ENCODE results near the gene IL11RA. TPM values are rescaled to one million over a fixed set of nuclear protein-coding genes. Genes with fewer than 3 reads are reported as not detected.

The IL11RA gene
- total RNA-seq (2021; fragmentation: NEBNext Ultra II Directional; extraction: Animal tissue kit (Norgen Biotek cat#: 25700)) = 5.1 and 5.5 TPM in 2 replicates
- polyA plus RNA-seq (2011; rRNA removed) = 9.1 and 10.5 TPM in 2 replicates
- 8.9 TPM for polyA plus RNA-seq (2011; cell fraction: cytosol; rRNA removed)
- polyA plus RNA-seq (2011; cell fraction: nucleus; rRNA removed) = 43.0 TPM
- 6.4 to 10.1 TPM (median 8.2 TPM) in 4 replicates for polyA plus RNA-seq (2012, experiment 1 of 2)
- 2.6 TPM for polyA plus RNA-seq (2012, experiment 2 of 2)
- polyA plus RNA-seq (2013, experiment 1 of 2) = 3.8 TPM
- 3.9 TPM for polyA plus RNA-seq (2013, experiment 2 of 2)
- 2.6 and 3.1 TPM in 2 replicates for polyA minus RNA-seq (2011; rRNA and poly(A)+ RNA removed)
- 3.6 TPM for polyA minus RNA-seq (2011; cell fraction: cytosol; rRNA and poly(A)+ RNA removed)
- 12.8 TPM for polyA minus RNA-seq (2011; cell fraction: nucleus; rRNA and poly(A)+ RNA removed)
- long read RNA-seq, experiment 1, partial matches to known transcripts = 0 of 1 reads
- long read RNA-seq, experiment 1, other reads (novel, unspliced or antisense) = 1 of 1 reads
- long read RNA-seq, experiment 2, partial matches to known transcripts = 0 of 1 reads
- long read RNA-seq, experiment 2, other reads (novel, unspliced or antisense) = 1 of 1 reads

- no peak within 1 kb of the TSS for H3K14ac ChIP-seq (ENCODE audit: insufficient read length)
- H3K23ac ChIP-seq (ENCODE audit: insufficient read length) = no peak within 1 kb of the TSS
- CTCF ChIA-PET (ENCODE audit: partially characterized antibody) = interaction anchor here (1.0 to 15.2 kb wide), 5 partner anchors 9 to 50 kb away, joined by 3 to 277 read pairs (median 4); partner anchors contain the start of genes GALT and SIGMAR1
- peaks cover 1 to 10% of the 10 kb centered on the region in 2 experiments for H4K20me1 ChIP-seq (replicated peaks in 1 of 2; ENCODE audit: control insufficient read depth in 1 of 2, insufficient read depth in 2 of 2, low read length in 2 of 2)
- POLR2A ChIA-PET (ENCODE audit: partially characterized antibody) = interaction anchor here (1.4 to 12.8 kb wide), 4 partner anchors 10 to 59 kb away, joined by 3 to 127 read pairs (median 48); partner anchors contain the start of genes ARID3C, CCL27 and SIGMAR1
- no peak within 1 kb of the TSS for H4K8ac ChIP-seq (ENCODE audit: extremely low read depth, insufficient read depth, low read length)
- peak within 1 kb of the TSS; percentile 92; the same call in 1 of the 2 replicates for H2BK15ac ChIP-seq (ENCODE audit: low read length)
- peak within 1 kb of the TSS; percentile 77; the same call in 1 of the 2 replicates for H2BK12ac ChIP-seq (ENCODE audit: low read depth, low read length)
- WGBS, 2 experiments (ENCODE audit: extremely low coverage in 1 of 2, insufficient coverage in 1 of 2, insufficient read length in 1 of 2, insufficient replicate concordance in 2 of 2, low coverage in 1 of 2, low lambda C conversion rate in 2 of 2, missing lambda C conversion rate in 1 of 2) = 14% methylated on average over 14 of the region's 24 CpGs; no CpG with 5 or more reads in 1 of the 2 experiments
- H3K18ac ChIP-seq (ENCODE audit: extremely low read depth, low read length) = peak within 1 kb of the TSS; percentile 85
- peaks cover 6% of the 10 kb centered on the region; the same call in 1 of the 2 replicates for H3K79me1 ChIP-seq (ENCODE audit: low read depth, low read length)
- peak within 1 kb of the TSS; percentile 65; the same call in 1 of the 2 replicates for H2AFZ ChIP-seq (ENCODE audit: low read length)
- peak within 1 kb of the TSS; percentile 48 to 65 (median 57) for H3K4me3 ChIP-seq (ENCODE audit: extremely low read depth in 1 of 4, insufficient read depth in 2 of 4, low read depth in 3 of 4, low read length in 4 of 4)
- DNase-seq (ENCODE audit: low read depth in 1 of 2, low spot score in 2 of 2) (peak; percentile 81 to 94), FAIRE-seq (peak; percentile 13)
- H3K36me3 ChIP-seq (ENCODE audit: control insufficient read depth in 2 of 4, insufficient read depth in 4 of 4, low read length in 3 of 4) = peaks cover 3 to 23% (median 8%) of the 10 kb centered on the region in 4 experiments; a peak in 7 of 8 replicates
- peak within 1 kb of the TSS; percentile 50 for H4K5ac ChIP-seq (ENCODE audit: insufficient read length, low read depth, low read length)
- H2BK120ac ChIP-seq (replicated peaks; ENCODE audit: low read depth, low read length) = no peak within 1 kb of the TSS
- H2BK20ac ChIP-seq (ENCODE audit: low read length) = no peak within 1 kb of the TSS; the same call in 1 of the 2 replicates
- no peak within 1 kb of the TSS for H4K91ac ChIP-seq (replicated peaks; ENCODE audit: insufficient read length, low read length)
- H3K9ac ChIP-seq (replicated peaks in 1 of 4; ENCODE audit: extremely low read depth in 1 of 4, low read depth in 3 of 4, low read length in 3 of 4) = peak within 1 kb of the TSS in 2 of 4 experiments; percentile 33 to 66; a peak in 4 of 7 replicates
- H2BK5ac ChIP-seq (ENCODE audit: low read depth, low read length) = no peak within 1 kb of the TSS; the same call in 1 of the 2 replicates
- H3K56ac ChIP-seq (replicated peaks; ENCODE audit: insufficient read length, low read depth, low read length) = no peak within 1 kb of the TSS
- H3K23me2 ChIP-seq (ENCODE audit: low read depth, low read length) = peaks cover 10% of the 10 kb centered on the region
- H3K27me3 ChIP-seq (replicated peaks in 1 of 4; ENCODE audit: control insufficient read depth in 3 of 4, extremely low read depth in 1 of 4, insufficient read depth in 3 of 4, low read length in 3 of 4) = no peaks in the 10 kb centered on the region; a peak in 1 of 7 replicates
- H3K79me2 ChIP-seq (ENCODE audit: control insufficient read depth in 1 of 2, insufficient read depth in 2 of 2, low read length in 2 of 2) = peaks cover 0 to 12% of the 10 kb centered on the region in 2 experiments; a peak in 1 of 4 replicates
- no peaks in the 10 kb centered on the region for H3K9me3 ChIP-seq (ENCODE audit: insufficient read depth in 2 of 2, low read depth in 1 of 2, low read length in 1 of 2)
- no peak within 1 kb of the TSS for H3K4ac ChIP-seq (replicated peaks; ENCODE audit: insufficient read length, low read depth, low read length)
- H2AK5ac ChIP-seq (ENCODE audit: low read depth, low read length) = 0 out of 2 replicates have a peak within 1 kb of the TSS, but pooled peaks have one; percentile 75
- H3K27ac ChIP-seq (ENCODE audit: low read depth, low read length) = no peak within 1 kb of the TSS; the same call in 1 of the 2 replicates
- H3K4me1 ChIP-seq (replicated peaks in 1 of 4; ENCODE audit: control insufficient read depth in 3 of 4, insufficient read depth in 4 of 4, low read length in 3 of 4) = peaks cover 6 to 30% (median 15%) of the 10 kb centered on the region in 4 experiments
- peak within 1 kb of the TSS; percentile 65 to 77 for H3K4me2 ChIP-seq (ENCODE audit: insufficient read depth in 1 of 2, low read depth in 2 of 2, low read length in 2 of 2)
- no peak for TF ChIP-seq RFX5 (IDR thresholded peaks at IDR 0.05; ENCODE audit: borderline replicate concordance, low read depth, low read length)
- peak; percentile 68; the same call in 1 of the 2 replicates for TF ChIP-seq CHD2 (IDR thresholded peaks at IDR 0.05; ENCODE audit: low read length)
- no peak for TF ChIP-seq BACH1 (IDR thresholded peaks at IDR 0.05; ENCODE audit: low read length)
- no peak for TF ChIP-seq EP300 (IDR thresholded peaks at IDR 0.05; ENCODE audit: borderline replicate concordance in 1 of 2, low read depth in 2 of 2, low read length in 2 of 2)
- no peak for TF ChIP-seq SIX5 (IDR thresholded peaks at IDR 0.05; ENCODE audit: low read depth, low read length)
- TF ChIP-seq MAFK (IDR thresholded peaks at IDR 0.05; ENCODE audit: low read depth, low read length) = no peak
- no peak for TF ChIP-seq YY1 (IDR thresholded peaks at IDR 0.05; ENCODE audit: low read depth, low read length)
- no peak for TF ChIP-seq HDAC6 (IDR thresholded peaks at IDR 0.05; ENCODE audit: low read depth, low read length)
- TF ChIP-seq BCL11A (IDR thresholded peaks at IDR 0.05; ENCODE audit: low read depth in 2 of 2, low read length in 2 of 2) = no peak
These were observed at the start of gene IL11RA for GRCh38 chr9:34651876-34652601. IL11RA (plus strand) TSS chr9:34652185; CDS start chr9:34655218, 3,033 bp downstream.

Measured in H1 (cell line).